Testis (tissue), 3 donors: ENCODE measurements around the gene HSPB9. TPM values are rescaled to one million over a fixed set of nuclear protein-coding genes. Genes with fewer than 3 reads are reported as not detected.

Experiments used
- DNase-seq: peaks from one replicate; pipeline ENCODE4 v3.0.0-alpha.2; 2019
- H3K27ac ChIP-seq, 2 donors: fragments of 200-600 bp; sonication (generic); one replicate each; pipeline ENCODE4 v1.5.1; 2019
- H3K27me3 ChIP-seq: fragments of 200-600 bp; sonication (generic); one replicate; pipeline ENCODE4 v1.5.1; 2019
- H3K36me3 ChIP-seq: fragments of 200-600 bp; sonication (generic); one replicate; pipeline ENCODE4 v1.5.1; 2017; ENCODE audit warnings: low read depth; ENCODE audit errors: missing control alignments
- H3K4me1 ChIP-seq: fragments of 200-600 bp; sonication (generic); one replicate; pipeline ENCODE4 v1.5.1; 2019
- H3K4me3 ChIP-seq, 2 donors: fragments of 200-600 bp; sonication (generic); one replicate each; pipeline ENCODE4 v1.5.1; 2017 to 2019
- H3K9me3 ChIP-seq: fragments of 200-600 bp; sonication (generic); one replicate; pipeline ENCODE4 v1.5.1; 2017
- POLR2A ChIP-seq: fragments of 450-650 bp; IDR thresholded peaks from one replicate; pipeline ENCODE4 v1.6.1; 2017; ENCODE audit warnings: antibody characterized with exemption, mild to moderate bottlenecking, moderate library complexity
- WGBS, 2 donors: methylation state at CpG; one replicate each; pipeline ENCODE4 v1.1.5; 2018; 5-methylcytosine and 5-hydroxymethylcytosine counted together
- intact Hi-C: fragments of 100-400 bp; cut with DNase I; formaldehyde crosslinking; loops from one replicate; pipeline ENCODE4 v1.15.1; 2023; ENCODE audit warnings: low total_unique reads
- polyA plus RNA-seq: library from polyadenylated mRNA; stranded (reverse); fragments of 350-450 nt; fragmentation: Illumina TruSeq; extraction: RNeasy Lipid Tissue Mini Kit (QIAGEN cat#74804); gene quantifications from one replicate; pipeline ENCODE4 v1.2.3, GENCODE V29; 2014; ENCODE audit warnings: low read depth, low replicate concordance; ENCODE audit not compliant: insufficient read depth
- total RNA-seq, 2 donors: library from RNA; depleted of rRNA; stranded (reverse); fragments of >200 nt; gene quantifications; one replicate each; pipeline ENCODE4 v1.2.3, GENCODE V29; 2016
- TF ChIP-seq, protein P1 (sequence below), 3 experiments: fragments of 450-650 bp in 2 of 3; fragments of 200-600 bp in 1 of 3; sonication (generic) in 1 of 3; IDR thresholded peaks; one replicate each; pipeline ENCODE4 v1.5.1; 2016 to 2019; ENCODE audit warnings: antibody characterized with exemption in 3 of 3, mild to moderate bottlenecking in 2 of 3, moderate library complexity in 1 of 3

HSPB9 gene
- total and polyA plus RNA-seq, 3 donors from 2014 or later = 6.9 to 12.9 (median 9.8) TPM

- no peak for DNase-seq
- no peaks in the 10 kb centered on the region for H3K27me3 ChIP-seq
- intact Hi-C loops = no loop called here
- TF ChIP-seq, protein P1, sequence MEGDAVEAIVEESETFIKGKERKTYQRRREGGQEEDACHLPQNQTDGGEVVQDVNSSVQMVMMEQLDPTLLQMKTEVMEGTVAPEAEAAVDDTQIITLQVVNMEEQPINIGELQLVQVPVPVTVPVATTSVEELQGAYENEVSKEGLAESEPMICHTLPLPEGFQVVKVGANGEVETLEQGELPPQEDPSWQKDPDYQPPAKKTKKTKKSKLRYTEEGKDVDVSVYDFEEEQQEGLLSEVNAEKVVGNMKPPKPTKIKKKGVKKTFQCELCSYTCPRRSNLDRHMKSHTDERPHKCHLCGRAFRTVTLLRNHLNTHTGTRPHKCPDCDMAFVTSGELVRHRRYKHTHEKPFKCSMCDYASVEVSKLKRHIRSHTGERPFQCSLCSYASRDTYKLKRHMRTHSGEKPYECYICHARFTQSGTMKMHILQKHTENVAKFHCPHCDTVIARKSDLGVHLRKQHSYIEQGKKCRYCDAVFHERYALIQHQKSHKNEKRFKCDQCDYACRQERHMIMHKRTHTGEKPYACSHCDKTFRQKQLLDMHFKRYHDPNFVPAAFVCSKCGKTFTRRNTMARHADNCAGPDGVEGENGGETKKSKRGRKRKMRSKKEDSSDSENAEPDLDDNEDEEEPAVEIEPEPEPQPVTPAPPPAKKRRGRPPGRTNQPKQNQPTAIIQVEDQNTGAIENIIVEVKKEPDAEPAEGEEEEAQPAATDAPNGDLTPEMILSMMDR (IDR thresholded peaks at IDR 0.05) = no peak
- no peak for TF ChIP-seq POLR2A
- H3K27ac ChIP-seq = peak overlapping the region; percentile 31 to 53
- H3K9me3 ChIP-seq = no peaks in the 10 kb centered on the region
- H3K4me3 ChIP-seq = no peak overlapping the region
- no peaks in the 10 kb centered on the region for H3K36me3 ChIP-seq
- 73 to 76% methylated on average over 12 of the region's 12 CpGs for WGBS, 2 donors
- peaks cover 33% of the 10 kb centered on the region for H3K4me1 ChIP-seq
Measured at GRCh38 chr17:42094375-42095069, 28.1 kb upstream of the HSPB9 start.

- no peak for DNase-seq
- H3K4me3 ChIP-seq = no peak overlapping the region
- intact Hi-C loops = no loop called here
- no peak overlapping the region for H3K27ac ChIP-seq
- peaks cover 34% of the 10 kb centered on the region for H3K4me1 ChIP-seq
- H3K9me3 ChIP-seq = no peaks in the 10 kb centered on the region
- 64 to 80% methylated on average over 7 to 8 of the region's 8 CpGs for WGBS, 2 donors
- TF ChIP-seq POLR2A = no peak
- TF ChIP-seq, protein P1 (IDR thresholded peaks at IDR 0.05) = no peak
- H3K36me3 ChIP-seq = no peaks in the 10 kb centered on the region
- no peaks in the 10 kb centered on the region for H3K27me3 ChIP-seq
Measured at GRCh38 chr17:42096360-42097111, 26.1 kb upstream of the HSPB9 start.

GRCh38 chr17:42097691-42098631 lies 24.6 kb upstream of the HSPB9 start, which contains the start of gene ZNF385C:
Gene ZNF385C, minus strand, starts transcription at chr17:42098473. Its CDS starts 35,417 bp downstream, at chr17:42063056.
- intact Hi-C loops = no loop called here
- H3K27me3 ChIP-seq = no peaks in the 10 kb centered on the region
- no peak for TF ChIP-seq POLR2A
- TF ChIP-seq, protein P1 (IDR thresholded peaks at IDR 0.05) = no peak
- peak within 1 kb of the TSS in 1 of 2 donors; percentile 14 for H3K27ac ChIP-seq
- H3K9me3 ChIP-seq = no peaks in the 10 kb centered on the region
- H3K4me1 ChIP-seq = peaks cover 26% of the 10 kb centered on the region
- 39 to 48% methylated on average over 22 to 37 of the region's 52 CpGs for WGBS, 2 donors
- no peaks in the 10 kb centered on the region for H3K36me3 ChIP-seq
- DNase-seq = no peak
- H3K4me3 ChIP-seq = peak within 1 kb of the TSS; percentile 39 to 44

DNA sequence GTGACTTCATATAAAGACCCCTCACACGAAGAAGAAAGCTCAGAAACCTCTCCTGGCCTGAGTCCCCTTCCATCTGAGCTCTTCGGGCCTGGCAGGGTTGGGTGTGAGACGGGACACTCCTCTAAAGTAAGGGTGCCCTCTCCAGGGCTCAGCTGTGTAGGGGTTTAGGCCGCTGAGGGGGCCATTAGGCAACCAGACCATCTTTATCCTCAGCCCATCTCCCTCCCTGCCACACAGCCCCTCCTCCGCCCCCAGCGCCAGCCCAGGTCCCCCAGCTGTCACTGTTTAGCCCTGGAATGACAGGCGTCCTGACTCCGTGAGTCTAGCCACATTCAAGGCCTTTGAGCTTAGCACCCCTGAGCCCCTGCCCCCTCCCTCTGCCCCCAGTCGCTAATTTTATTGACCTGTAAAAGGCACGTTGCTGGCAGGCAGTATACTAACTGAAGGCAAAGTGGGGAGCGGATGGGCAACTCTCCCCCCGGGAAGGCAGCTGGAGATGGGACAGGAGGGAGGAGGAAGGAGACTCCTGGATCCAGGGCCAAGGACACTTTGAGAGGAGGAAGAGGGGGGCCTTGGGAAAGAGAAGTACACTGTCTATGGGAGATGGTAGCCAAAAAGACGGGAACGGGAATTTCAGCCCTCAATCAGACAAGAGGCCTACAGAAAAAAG lies 23.7 kb upstream of the HSPB9 start:
- no peak for DNase-seq
- H3K27ac ChIP-seq = peak overlapping the region in 1 of 2 donors; percentile 14
- WGBS, 2 donors = 24 to 26% methylated on average over 13 to 14 of the region's 14 CpGs
- peak overlapping the region in 1 of 2 donors; percentile 44 for H3K4me3 ChIP-seq
- H3K4me1 ChIP-seq = peaks cover 26% of the 10 kb centered on the region
- H3K9me3 ChIP-seq = no peaks in the 10 kb centered on the region
- H3K36me3 ChIP-seq = no peaks in the 10 kb centered on the region
- TF ChIP-seq, protein P1 (IDR thresholded peaks at IDR 0.05) = no peak
- no peak for TF ChIP-seq POLR2A
- intact Hi-C loops = no loop called here
- H3K27me3 ChIP-seq = no peaks in the 10 kb centered on the region
